Gastrocnemius medialis (tissue), 4 donors: Measurements from ENCODE around the gene TDP2. TPM values are rescaled to one million over a fixed set of nuclear protein-coding genes. Genes with fewer than 3 reads are reported as not detected.
"Not testable (repeated sequence)": the region's sequence is repeated elsewhere in the genome, so short reads cannot be mapped to it uniquely, and the experiment has no call there.

ENCODE experiments used
- ATAC-seq, 2 donors: fragments of 150-250 bp; one replicate each; pipeline ENCODE4 v1.9.1; 2016
- DNase-seq, 2 donors: peaks; one replicate each; pipeline ENCODE4 v3.0.0-alpha.2; 2019
- H3K27ac ChIP-seq, 4 donors: fragments of 200-600 bp; sonication (generic); 1 replicate in 1 of 4; 2 replicates in 3 of 4; pipeline ENCODE4 v1.5.1; 2016 to 2018; ENCODE audit warnings: mild to moderate bottlenecking in 2 of 4, moderate library complexity in 1 of 4
- H3K27me3 ChIP-seq, 3 donors: fragments of 200-600 bp; sonication (generic) in 2 of 3; 1 replicate in 1 of 3; 2 replicates in 2 of 3; pipeline versions ENCODE4 v1.5.1 to v1.6.0; 2016 to 2019; ENCODE audit warnings: mild to moderate bottlenecking in 1 of 3, moderate library complexity in 1 of 3
- H3K36me3 ChIP-seq, 2 donors: fragments of 200-600 bp; sonication (generic) in 1 of 2; one replicate each; pipeline ENCODE4 v1.5.1; 2017 to 2018
- H3K4me1 ChIP-seq, 2 donors: fragments of 200-600 bp; sonication (generic) in 1 of 2; one replicate each; pipeline ENCODE4 v1.5.1; 2016 to 2017; ENCODE audit warnings: mild to moderate bottlenecking in 2 of 2
- H3K4me3 ChIP-seq, 4 donors: fragments of 200-600 bp; sonication (generic) in 3 of 4; 1 replicate in 1 of 4; 2 replicates in 3 of 4; pipeline ENCODE4 v1.5.1; 2016 to 2019; ENCODE audit warnings: mild to moderate bottlenecking in 2 of 4
- H3K9me3 ChIP-seq, 3 donors: fragments of 200-600 bp; sonication (generic) in 2 of 3; 1 replicate in 1 of 3; 2 replicates in 2 of 3; pipeline ENCODE4 v1.5.1; 2016 to 2019
- CTCF ChIP-seq, 5 experiments: fragments of 450-650 bp in 3 of 5; fragments of 200-600 bp in 2 of 5; sonication (generic) in 2 of 5; IDR thresholded peaks in 4 of 5; conservative IDR thresholded peaks in 1 of 5; 1 replicate in 4 of 5; 2 replicates in 1 of 5; pipeline ENCODE4 v1.5.1; 2016 to 2019; ENCODE audit warnings: antibody characterized with exemption in 5 of 5, mild to moderate bottlenecking in 3 of 5, moderate library complexity in 3 of 5
- POLR2A ChIP-seq, 2 donors: fragments of 450-650 bp; IDR thresholded peaks; one replicate each; pipeline ENCODE4 v1.6.1; 2017; ENCODE audit warnings: antibody characterized with exemption in 2 of 2, mild to moderate bottlenecking in 2 of 2, moderate library complexity in 2 of 2
- in situ Hi-C, 4 donors: fragments of 200-750 bp; cut with MboI; loops; one replicate each; pipeline versions ENCODE4 v1.15.0 to v1.8.0; 2017; ENCODE audit warnings: low sequenced_read_pairs in 4 of 4
- intact Hi-C: fragments of 100-400 bp; cut with DNase I; formaldehyde crosslinking; loops from one replicate; pipeline ENCODE4 v1.15.1; 2023; ENCODE audit warnings: low total_unique reads
- total RNA-seq, 4 donors: library from RNA; depleted of rRNA; stranded (reverse); fragments of >200 nt; gene quantifications; one replicate each; pipeline versions ENCODE4 v1.1.0 to v1.2.3, GENCODE V29; 2016

The TDP2 gene
- total RNA-seq, 4 donors from 2014 or later: 17.6 to 44.2 (median 21.7) TPM

GRCh38 chr6:24643920-24644319 is 22.8 kb downstream of the TDP2 start:
- Histone ChIP-seq H3K27ac (no peak overlapping the region), H3K4me1 (peaks cover 0 to 4% of the 10 kb centered on the region in 2 donors), H3K4me3 (no peak overlapping the region), H3K9me3 (no peaks in the 10 kb centered on the region), H3K27me3 (peaks cover 0 to 19% (median 9%) of the 10 kb centered on the region in 3 donors), H3K36me3 (no peaks in the 10 kb centered on the region)
- in situ Hi-C loops: no loop called here
- ATAC-seq (no peak), DNase-seq (no peak)
- intact Hi-C loops: no loop called here
- TF ChIP-seq CTCF (IDR thresholded peaks at IDR 0.05 in 4 of 5, conservative IDR thresholded peaks at IDR 0.05 in 1 of 5) (no peak), POLR2A (IDR thresholded peaks at IDR 0.05) (no peak)

GRCh38 chr6:24642061-24642460 is 24.6 kb downstream of the TDP2 start:
- Histone ChIP-seq H3K9me3 (no peaks in the 10 kb centered on the region), H3K4me1 (peaks cover 0 to 4% of the 10 kb centered on the region in 2 donors), H3K27ac (no peak overlapping the region), H3K36me3 (no peaks in the 10 kb centered on the region), H3K27me3 (peaks cover 0 to 19% (median 9%) of the 10 kb centered on the region in 3 donors), H3K4me3 (no peak overlapping the region)
- no peak for TF ChIP-seq POLR2A (IDR thresholded peaks at IDR 0.05)
- no peak for TF ChIP-seq CTCF (IDR thresholded peaks at IDR 0.05 in 4 of 5, conservative IDR thresholded peaks at IDR 0.05 in 1 of 5)
- DNase-seq: no peak
- intact Hi-C loops (no loop called here), in situ Hi-C loops (no loop called here)
- ATAC-seq: no peak

- H3K27ac ChIP-seq, H3K4me1 ChIP-seq, H3K9me3 ChIP-seq, H3K4me3 ChIP-seq, in situ Hi-C loops, H3K36me3 ChIP-seq, ATAC-seq, DNase-seq, intact Hi-C loops: not testable (repeated sequence)
- peaks cover 0 to 19% (median 9%) of the 10 kb centered on the region in 3 donors for H3K27me3 ChIP-seq
Observed at GRCh38 chr6:24640631-24641030, 26.1 kb downstream of the TDP2 start.

GRCh38 chr6:24640166-24640565 is 26.5 kb downstream of the TDP2 start:
- H3K4me3 ChIP-seq: no peak overlapping the region
- no peak overlapping the region for H3K27ac ChIP-seq
- in situ Hi-C loops (no loop called here), intact Hi-C loops (no loop called here)
- DNase-seq (no peak), ATAC-seq (no peak)
- H3K4me1 ChIP-seq: no peaks in the 10 kb centered on the region
- H3K9me3 ChIP-seq: no peaks in the 10 kb centered on the region
- TF ChIP-seq POLR2A (IDR thresholded peaks at IDR 0.05): no peak
- peaks cover 3 to 19% (median 9%) of the 10 kb centered on the region in 3 donors for H3K27me3 ChIP-seq
- no peaks in the 10 kb centered on the region for H3K36me3 ChIP-seq

GRCh38 chr6:24636681-24637080 is 30.0 kb downstream of the TDP2 start:
- no peaks in the 10 kb centered on the region for H3K36me3 ChIP-seq
- DNase-seq (no peak), ATAC-seq (no peak)
- H3K9me3 ChIP-seq: no peaks in the 10 kb centered on the region
- intact Hi-C loops (no loop called here), in situ Hi-C loops (no loop called here)
- no peak overlapping the region for H3K4me3 ChIP-seq
- H3K27me3 ChIP-seq: peaks cover 0 to 4% (median 0%) of the 10 kb centered on the region in 3 donors
- no peak for TF ChIP-seq POLR2A (IDR thresholded peaks at IDR 0.05)
- TF ChIP-seq CTCF (IDR thresholded peaks at IDR 0.05 in 4 of 5, conservative IDR thresholded peaks at IDR 0.05 in 1 of 5): no peak
- H3K27ac ChIP-seq: no peak overlapping the region
- H3K4me1 ChIP-seq: no peaks in the 10 kb centered on the region

GRCh38 chr6:24632573-24632972 is 34.1 kb downstream of the TDP2 start:
- no peak overlapping the region for H3K4me3 ChIP-seq
- in situ Hi-C loops (no loop called here), intact Hi-C loops (no loop called here)
- H3K36me3 ChIP-seq: no peaks in the 10 kb centered on the region
- no peak for TF ChIP-seq POLR2A (IDR thresholded peaks at IDR 0.05)
- TF ChIP-seq CTCF (IDR thresholded peaks at IDR 0.05 in 4 of 5, conservative IDR thresholded peaks at IDR 0.05 in 1 of 5): no peak
- DNase-seq: no peak
- no peaks in the 10 kb centered on the region for H3K9me3 ChIP-seq
- peaks cover 0 to 4% (median 0%) of the 10 kb centered on the region in 3 donors for H3K27me3 ChIP-seq
- H3K27ac ChIP-seq: no peak overlapping the region
- no peak for ATAC-seq
- H3K4me1 ChIP-seq: no peaks in the 10 kb centered on the region
